Mucosa of descending colon (tissue), 3 donors: ENCODE data around the gene INHBE. TPM values are rescaled to one million over a fixed set of nuclear protein-coding genes. Genes with fewer than 3 reads are reported as not detected.

ENCODE experiments used
- ATAC-seq: fragments of 200-7000 bp; cut with Tn5 transposase; one replicate; pipeline ENCODE4 v1.9.1; 2020; ENCODE audit warnings: mild to moderate bottlenecking, moderate library complexity
- DNase-seq, 3 donors: peaks; one replicate each; pipeline ENCODE4 v3.0.0-alpha.2; 2020
- H3K36me3 ChIP-seq: fragments of 200-600 bp; one replicate; pipeline ENCODE4 v1.8.0; 2021; ENCODE audit warnings: low read depth, mild to moderate bottlenecking
- H3K4me1 ChIP-seq: fragments of 200-600 bp; one replicate; pipeline ENCODE4 v1.8.0; 2021; ENCODE audit warnings: low read depth, mild to moderate bottlenecking
- H3K4me3 ChIP-seq: fragments of 200-600 bp; one replicate; pipeline ENCODE4 v1.8.0; 2021; ENCODE audit warnings: mild to moderate bottlenecking
- H3K9me3 ChIP-seq: fragments of 200-600 bp; one replicate; pipeline ENCODE4 v1.8.0; 2021; ENCODE audit warnings: mild to moderate bottlenecking
- CTCF ChIP-seq: fragments of 200-600 bp; IDR thresholded peaks from one replicate; pipeline ENCODE4 v1.8.0; 2022; ENCODE audit warnings: antibody characterized with exemption, mild to moderate bottlenecking
- intact Hi-C, 2 donors: fragments of 100-400 bp; cut with DNase I in 1 of 2; cut with micrococcal nuclease in 1 of 2; formaldehyde crosslinking; loops; one replicate each; pipeline versions ENCODE4 v1.11.0 to v1.11.1; 2022; cut with DNase I, micrococcal nuclease
- total RNA-seq, 3 donors: library from RNA; stranded (reverse); fragmentation: NEBNext Ultra II Directional in 2 of 3; extraction: Animal tissue kit (Norgen Biotek cat#: 25700) in 2 of 3; gene quantifications; one replicate each; pipeline versions ENCODE4 v1.2.1 to v1.2.4, GENCODE V29; 2021 to 2023
- donor health status: DM: no; HTN: no; CAD: no; lungs with moderate emphysema.
- donor health status: DM: no; HTN: no; CAD: no.
- donor health status: DM: no; HTN: yes; CAD: no.

INHBE gene
- total RNA-seq, 3 donors from 2014 or later = not detected

- ATAC-seq = peak; percentile 73
- peak in 2 of 3 donors; percentile 46 to 69 for DNase-seq
These were observed 24.8 kb upstream of the INHBE start for GRCh38 chr12:57430112-57430930.

GRCh38 chr12:57430931-57431566, 24.1 kb upstream of the INHBE start, which contains the start of gene R3HDM2:
TSS of gene R3HDM2 (minus strand) at chr12:57431043. CDS start at chr12:57310428, 120,615 bp downstream.
- DNase-seq (peak; percentile 96 to 98 (median 96)), ATAC-seq (peak; percentile 99)
- no peak for TF ChIP-seq CTCF
- H3K4me1 ChIP-seq = peaks cover 6% of the 10 kb centered on the region
- H3K9me3 ChIP-seq = no peaks in the 10 kb centered on the region
- H3K4me3 ChIP-seq = peak within 1 kb of the TSS; percentile 50
- intact Hi-C loops = no loop called here
- no peaks in the 10 kb centered on the region for H3K36me3 ChIP-seq

More at GRCh38 chr12:57430112-57430930, 24.8 kb upstream of the INHBE start:
- TF ChIP-seq CTCF = no peak
- no peaks in the 10 kb centered on the region for H3K36me3 ChIP-seq
- intact Hi-C loops = no loop called here
- peaks cover 6% of the 10 kb centered on the region for H3K4me1 ChIP-seq
- H3K9me3 ChIP-seq = no peaks in the 10 kb centered on the region
- H3K4me3 ChIP-seq = peak overlapping the region; percentile 50

- DNase-seq = no peak
- TF ChIP-seq CTCF = no peak
- intact Hi-C loops = no loop called here
- Histone ChIP-seq H3K4me1 (peaks cover 6% of the 10 kb centered on the region), H3K9me3 (no peaks in the 10 kb centered on the region), H3K4me3 (no peak overlapping the region), H3K36me3 (no peaks in the 10 kb centered on the region)
- no peak for ATAC-seq
These were observed 23.4 kb upstream of the INHBE start for GRCh38 chr12:57431654-57432188.

GRCh38 chr12:57433370-57433769, 21.7 kb upstream of the INHBE start:
- Histone ChIP-seq H3K9me3 (no peaks in the 10 kb centered on the region), H3K4me3 (no peak overlapping the region), H3K4me1 (peaks cover 6% of the 10 kb centered on the region), H3K36me3 (no peaks in the 10 kb centered on the region)
- intact Hi-C loops = no loop called here
- TF ChIP-seq CTCF = no peak
- ATAC-seq (no peak), DNase-seq (no peak)

- TF ChIP-seq CTCF = no peak
- ATAC-seq (no peak), DNase-seq (no peak)
- intact Hi-C loops = no loop called here
- no peak within 1 kb of the TSS for H3K4me3 ChIP-seq
- H3K4me1 ChIP-seq = peaks cover 1% of the 10 kb centered on the region
- no peaks in the 10 kb centered on the region for H3K36me3 ChIP-seq
- no peaks in the 10 kb centered on the region for H3K9me3 ChIP-seq
These were observed 20.4 kb upstream of the INHBE start, which contains the start of gene INHBC for GRCh38 chr12:57434517-57435223. TSS of gene INHBC (plus strand) at chr12:57434784. CDS start at chr12:57434887, 103 bp downstream.
